ENCODE measurements around the gene KLF14.
"Not testable (repeated sequence)": the region's sequence is repeated elsewhere in the genome, so short reads cannot be mapped to it uniquely, and the experiment has no call there.

KLF14 gene

GRCh38 chr7:130733931-130734814, at the start of gene KLF14:
TSS of gene KLF14 (minus strand) at chr7:130734207. CDS start at chr7:130734033, 174 bp downstream.
- DNase-seq, result no peak

- DNase-seq, result no peak
Observed at GRCh38 chr7:130781346-130781745, 47.3 kb upstream of the KLF14 start.

- no peak for DNase-seq
Observed at GRCh38 chr7:130777426-130777825, 43.4 kb upstream of the KLF14 start.

GRCh38 chr7:130772456-130772855, 38.4 kb upstream of the KLF14 start:
- not testable (repeated sequence) for DNase-seq

- DNase-seq, result no peak
Observed at GRCh38 chr7:130768854-130769253, 34.8 kb upstream of the KLF14 start.

GRCh38 chr7:130764569-130764968, 30.6 kb upstream of the KLF14 start:
- not testable (repeated sequence) for DNase-seq

- DNase-seq, result peak; percentile 15
Observed at GRCh38 chr7:130758429-130759056, 24.5 kb upstream of the KLF14 start.

GRCh38 chr7:130756316-130756715, 22.3 kb upstream of the KLF14 start:
- no peak for DNase-seq

- no peak for DNase-seq
Observed at GRCh38 chr7:130752424-130752823, 18.4 kb upstream of the KLF14 start.

GRCh38 chr7:130750755-130751154, 16.7 kb upstream of the KLF14 start:
- DNase-seq, result no peak

GRCh38 chr7:130748531-130749389, 14.8 kb upstream of the KLF14 start:
- no peak for DNase-seq

GRCh38 chr7:130741331-130741995, 7.5 kb upstream of the KLF14 start:
- DNase-seq, result peak; percentile 79

- DNase-seq, result peak; percentile 2
Observed at GRCh38 chr7:130740606-130741005, 6.6 kb upstream of the KLF14 start.

GRCh38 chr7:130736298-130736900, 2.4 kb upstream of the KLF14 start:
- no peak for DNase-seq

- no peak for DNase-seq
Observed at GRCh38 chr7:130734815-130735716, 1.1 kb upstream of the KLF14 start.

- no peak for DNase-seq
Observed at GRCh38 chr7:130732980-130733930, 752 bp downstream of the KLF14 start.

GRCh38 chr7:130723784-130724183, 10.2 kb downstream of the KLF14 start:
- DNase-seq, result no peak

- DNase-seq, result peak; percentile 15
Observed at GRCh38 chr7:130721486-130722277, 12.3 kb downstream of the KLF14 start.

- DNase-seq, result no peak
Observed at GRCh38 chr7:130719541-130719940, 14.5 kb downstream of the KLF14 start.

All from MV-4-11 (cell line).